ENCODE results near the gene PLXNA1. TPM values are rescaled to one million over a fixed set of nuclear protein-coding genes. Genes with fewer than 3 reads are reported as not detected.

Gene PLXNA1
- total RNA-seq, 4 donors from 2014 or later, result 19.7 to 27.5 (median 23.9) TPM

DNA sequence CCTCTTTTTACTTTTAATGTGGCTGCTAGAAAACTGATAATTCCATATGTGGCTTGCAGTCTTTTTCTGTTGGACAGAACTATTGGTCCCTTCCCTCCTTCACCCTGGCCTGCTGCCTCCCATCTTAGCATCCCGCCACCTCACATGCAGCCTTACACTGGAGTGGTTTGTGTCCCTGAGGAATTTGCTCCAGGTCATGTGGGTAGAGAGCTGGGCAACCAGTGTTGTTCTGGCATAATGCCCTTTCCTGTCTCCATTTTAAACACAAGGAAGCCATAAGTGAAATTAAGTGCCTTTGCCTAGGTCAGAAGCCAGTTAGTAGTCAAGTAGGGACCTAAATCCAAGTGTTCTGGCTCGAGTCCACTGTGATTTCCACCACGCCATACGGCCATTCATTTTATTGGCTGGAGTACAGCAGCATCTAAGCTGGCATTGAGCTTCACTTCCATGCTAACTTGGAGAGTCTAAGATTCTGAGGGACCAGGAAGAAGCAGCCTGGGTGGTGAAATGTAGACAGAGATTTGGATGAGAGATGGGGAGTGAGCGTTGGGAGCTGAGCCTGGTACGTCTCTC is 46.0 kb upstream of the PLXNA1 start:
- intact Hi-C loops (cut with DNase I), result no loop called here
- WGBS, 2 donors, result 74 to 81% methylated on average over 6 of the region's 6 CpGs
- no peak for DNase-seq

DNA sequence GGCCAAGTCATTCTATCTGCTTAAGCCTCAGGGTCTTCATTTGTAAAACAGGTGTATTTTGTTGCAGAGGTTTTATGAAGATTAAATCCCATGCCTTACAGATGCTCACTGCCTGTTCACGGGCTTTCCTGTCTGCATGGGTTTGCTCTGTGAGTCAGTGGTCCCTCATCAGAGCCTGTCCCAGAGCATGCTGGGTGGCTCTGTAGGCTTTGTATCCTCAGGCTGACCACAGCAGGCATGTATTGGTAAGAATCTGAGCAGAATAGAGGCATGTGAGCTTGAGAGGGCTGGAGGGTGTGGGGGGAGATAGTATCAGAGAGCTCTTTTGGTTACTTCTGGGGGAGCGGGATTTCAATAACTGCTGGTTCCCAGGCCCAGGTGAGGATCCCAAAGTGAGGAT is 45.4 kb upstream of the PLXNA1 start:
- Histone ChIP-seq H3K27me3 (no peaks in the 10 kb centered on the region), H3K36me3 (no peaks in the 10 kb centered on the region), H3K9me3 (no peaks in the 10 kb centered on the region), H3K27ac (no peak overlapping the region), H3K4me1 (peaks cover 3 to 19% (median 14%) of the 10 kb centered on the region in 3 donors), H3K4me3 (no peak overlapping the region)
- 100% methylated on average over 2 of the region's 2 CpGs for WGBS, 2 donors
- TF ChIP-seq, protein P1, sequence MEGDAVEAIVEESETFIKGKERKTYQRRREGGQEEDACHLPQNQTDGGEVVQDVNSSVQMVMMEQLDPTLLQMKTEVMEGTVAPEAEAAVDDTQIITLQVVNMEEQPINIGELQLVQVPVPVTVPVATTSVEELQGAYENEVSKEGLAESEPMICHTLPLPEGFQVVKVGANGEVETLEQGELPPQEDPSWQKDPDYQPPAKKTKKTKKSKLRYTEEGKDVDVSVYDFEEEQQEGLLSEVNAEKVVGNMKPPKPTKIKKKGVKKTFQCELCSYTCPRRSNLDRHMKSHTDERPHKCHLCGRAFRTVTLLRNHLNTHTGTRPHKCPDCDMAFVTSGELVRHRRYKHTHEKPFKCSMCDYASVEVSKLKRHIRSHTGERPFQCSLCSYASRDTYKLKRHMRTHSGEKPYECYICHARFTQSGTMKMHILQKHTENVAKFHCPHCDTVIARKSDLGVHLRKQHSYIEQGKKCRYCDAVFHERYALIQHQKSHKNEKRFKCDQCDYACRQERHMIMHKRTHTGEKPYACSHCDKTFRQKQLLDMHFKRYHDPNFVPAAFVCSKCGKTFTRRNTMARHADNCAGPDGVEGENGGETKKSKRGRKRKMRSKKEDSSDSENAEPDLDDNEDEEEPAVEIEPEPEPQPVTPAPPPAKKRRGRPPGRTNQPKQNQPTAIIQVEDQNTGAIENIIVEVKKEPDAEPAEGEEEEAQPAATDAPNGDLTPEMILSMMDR (IDR thresholded peaks at IDR 0.05), result no peak
- TF ChIP-seq POLR2A (IDR thresholded peaks at IDR 0.05), result no peak
- intact Hi-C loops (cut with DNase I), result no loop called here
- no peak for DNase-seq

More for the DNA sequence above, 46.0 kb upstream of the PLXNA1 start:
- H3K4me3 ChIP-seq, result no peak overlapping the region
- TF ChIP-seq, protein P1 (IDR thresholded peaks at IDR 0.05), result no peak
- TF ChIP-seq POLR2A (IDR thresholded peaks at IDR 0.05), result no peak
- no peaks in the 10 kb centered on the region for H3K27me3 ChIP-seq
- H3K36me3 ChIP-seq, result no peaks in the 10 kb centered on the region
- peaks cover 8 to 25% (median 20%) of the 10 kb centered on the region in 3 donors for H3K4me1 ChIP-seq
- H3K9me3 ChIP-seq, result no peaks in the 10 kb centered on the region
- H3K27ac ChIP-seq, result no peak overlapping the region

- H3K27ac ChIP-seq, result no peak overlapping the region
- H3K4me1 ChIP-seq, result peaks cover 0 to 14% (median 12%) of the 10 kb centered on the region in 3 donors
- no peaks in the 10 kb centered on the region for H3K9me3 ChIP-seq
- H3K4me3 ChIP-seq, result no peak overlapping the region
- H3K27me3 ChIP-seq, result no peaks in the 10 kb centered on the region
- H3K36me3 ChIP-seq, result no peaks in the 10 kb centered on the region
- intact Hi-C loops (cut with DNase I), result no loop called here
- TF ChIP-seq, protein P1 (IDR thresholded peaks at IDR 0.05), result no peak
- no peak for DNase-seq
- 81 to 83% methylated on average over 7 of the region's 7 CpGs for WGBS, 2 donors
Observed at GRCh38 chr3:126937973-126938372, 44.9 kb upstream of the PLXNA1 start.

DNA sequence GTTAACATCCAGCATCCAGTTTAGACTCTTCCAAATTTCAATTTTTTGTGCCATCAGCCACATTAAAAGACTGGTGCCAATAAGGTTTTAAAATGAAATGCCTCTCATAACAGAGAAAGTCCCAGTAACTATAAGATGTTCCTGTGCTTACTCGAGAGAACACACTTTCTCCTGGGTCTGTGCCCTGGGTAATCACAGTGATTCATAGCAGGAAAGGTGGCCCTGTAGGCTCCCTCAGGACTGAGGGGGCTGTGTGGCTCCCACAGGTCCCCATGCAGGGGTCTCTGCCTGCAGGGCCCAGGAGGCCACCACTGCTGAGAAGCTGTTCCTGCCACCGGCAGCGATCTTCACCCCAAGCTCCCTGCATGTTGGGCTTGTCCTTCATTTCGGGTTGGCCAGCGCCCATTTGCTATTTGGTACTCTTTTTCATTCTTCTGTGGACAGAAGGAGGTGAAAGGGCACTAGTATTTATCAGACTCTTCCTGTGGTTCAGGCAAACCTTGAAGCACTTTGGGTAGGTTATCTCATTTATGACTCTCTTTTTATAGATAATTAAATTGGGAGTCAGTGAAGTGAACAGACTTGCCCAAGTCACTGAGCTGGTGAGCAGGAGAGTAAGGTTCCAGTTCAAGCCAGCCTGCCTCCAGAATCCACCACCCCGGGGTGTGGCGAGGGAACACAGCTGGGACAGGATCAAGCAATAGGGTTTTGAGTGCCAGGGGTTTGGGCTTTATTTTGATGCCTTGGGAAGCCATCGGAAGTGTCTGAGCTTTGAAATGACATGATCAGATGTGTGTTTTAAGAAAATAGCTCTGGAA is 44.2 kb upstream of the PLXNA1 start:
- Histone ChIP-seq H3K4me3 (no peak overlapping the region), H3K9me3 (no peaks in the 10 kb centered on the region), H3K4me1 (peaks cover 0 to 13% (median 12%) of the 10 kb centered on the region in 3 donors), H3K36me3 (no peaks in the 10 kb centered on the region), H3K27me3 (no peaks in the 10 kb centered on the region), H3K27ac (no peak overlapping the region)
- intact Hi-C loops (cut with DNase I), result no loop called here
- no peak for DNase-seq
- TF ChIP-seq POLR2A (IDR thresholded peaks at IDR 0.05), result no peak
- TF ChIP-seq, protein P1 (IDR thresholded peaks at IDR 0.05), result no peak
- WGBS, 2 donors, result 66 to 67% methylated on average over 7 to 8 of the region's 8 CpGs

DNA sequence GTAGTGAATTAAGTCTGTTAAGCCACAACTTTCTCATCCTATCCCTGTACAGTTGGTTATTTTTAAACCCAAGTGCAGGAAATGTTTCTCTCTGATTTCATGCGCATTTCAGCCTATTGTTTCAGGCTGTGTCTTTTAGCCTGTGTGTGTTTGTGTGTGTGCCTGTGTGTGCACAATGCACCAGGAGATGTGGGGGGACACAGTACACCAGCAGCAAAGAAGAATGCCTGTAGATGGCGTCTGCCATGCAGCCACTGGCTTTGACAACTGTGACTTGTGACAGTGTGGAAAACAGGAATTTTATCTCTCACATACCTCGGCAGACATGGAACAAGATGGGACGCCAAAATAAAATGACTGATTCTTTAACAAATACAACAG is 43.6 kb upstream of the PLXNA1 start:
- Histone ChIP-seq H3K27ac (no peak overlapping the region), H3K9me3 (no peaks in the 10 kb centered on the region), H3K4me1 (peaks cover 0 to 13% (median 12%) of the 10 kb centered on the region in 3 donors), H3K27me3 (no peaks in the 10 kb centered on the region), H3K4me3 (no peak overlapping the region), H3K36me3 (no peaks in the 10 kb centered on the region)
- WGBS, 2 donors, result 75 to 81% methylated on average over 4 of the region's 4 CpGs
- intact Hi-C loops (cut with DNase I), result no loop called here
- DNase-seq, result no peak
- TF ChIP-seq, protein P1 (IDR thresholded peaks at IDR 0.05), result no peak
- no peak for TF ChIP-seq POLR2A (IDR thresholded peaks at IDR 0.05)

Measured in esophagus squamous epithelium (tissue), 5 donors.